PFSK-1 (cell line): ENCODE measurements around the gene PIGS.

ENCODE experiments used
- POLR2AphosphoS5 ChIP-seq: IDR thresholded peaks from 2 replicates; pipeline ENCODE4 v1.6.1; 2012; ENCODE audit warnings: low read depth, mild to moderate bottlenecking, control low read depth, low read length, moderate library complexity
- REST ChIP-seq, 2 experiments: IDR thresholded peaks; 2 replicates each; pipeline versions ENCODE4 v1.6.1 to v1.8.0; 2011 to 2012; ENCODE audit warnings: low read depth in 2 of 2, low read length in 2 of 2, control low read depth in 1 of 2, inconsistent platforms in 1 of 2, mild to moderate bottlenecking in 1 of 2, moderate library complexity in 1 of 2; ENCODE audit not compliant: insufficient read depth in 1 of 2
- SIN3A ChIP-seq: IDR thresholded peaks from 2 replicates; pipeline ENCODE4 v1.6.1; 2012; ENCODE audit warnings: mild to moderate bottlenecking, low read length, moderate library complexity, borderline replicate concordance; ENCODE audit not compliant: insufficient read depth
- TAF1 ChIP-seq: IDR thresholded peaks from 2 replicates; pipeline ENCODE4 v1.6.1; 2012; ENCODE audit warnings: low read length, control low read depth, borderline replicate concordance; ENCODE audit not compliant: insufficient read depth

- no peak for TF ChIP-seq POLR2AphosphoS5
- no peak for TF ChIP-seq SIN3A
- no peak for TF ChIP-seq TAF1
- no peak for TF ChIP-seq REST (IDR thresholded peaks at IDR 0.05; ENCODE audit: insufficient read depth in 1 of 2, low read depth in 2 of 2, low read length in 2 of 2)
Measured at GRCh38 chr17:28540231-28540630, 31.1 kb downstream of the PIGS start.
